Kasumi-1 (cell line): ENCODE measurements around the gene TBC1D16.
A peak's percentile ranks its signal among the peaks of the same experiment; 100 is the strongest.
"Not testable (repeated sequence)": the region's sequence is repeated elsewhere in the genome, so short reads cannot be mapped to it uniquely, and the experiment has no call there.

Experiments
- DNase-seq, 2 experiments: peaks; one replicate each; lab custom pipeline; 2025; lab: John Stamatoyannopoulos, UW

TBC1D16 gene

DNA sequence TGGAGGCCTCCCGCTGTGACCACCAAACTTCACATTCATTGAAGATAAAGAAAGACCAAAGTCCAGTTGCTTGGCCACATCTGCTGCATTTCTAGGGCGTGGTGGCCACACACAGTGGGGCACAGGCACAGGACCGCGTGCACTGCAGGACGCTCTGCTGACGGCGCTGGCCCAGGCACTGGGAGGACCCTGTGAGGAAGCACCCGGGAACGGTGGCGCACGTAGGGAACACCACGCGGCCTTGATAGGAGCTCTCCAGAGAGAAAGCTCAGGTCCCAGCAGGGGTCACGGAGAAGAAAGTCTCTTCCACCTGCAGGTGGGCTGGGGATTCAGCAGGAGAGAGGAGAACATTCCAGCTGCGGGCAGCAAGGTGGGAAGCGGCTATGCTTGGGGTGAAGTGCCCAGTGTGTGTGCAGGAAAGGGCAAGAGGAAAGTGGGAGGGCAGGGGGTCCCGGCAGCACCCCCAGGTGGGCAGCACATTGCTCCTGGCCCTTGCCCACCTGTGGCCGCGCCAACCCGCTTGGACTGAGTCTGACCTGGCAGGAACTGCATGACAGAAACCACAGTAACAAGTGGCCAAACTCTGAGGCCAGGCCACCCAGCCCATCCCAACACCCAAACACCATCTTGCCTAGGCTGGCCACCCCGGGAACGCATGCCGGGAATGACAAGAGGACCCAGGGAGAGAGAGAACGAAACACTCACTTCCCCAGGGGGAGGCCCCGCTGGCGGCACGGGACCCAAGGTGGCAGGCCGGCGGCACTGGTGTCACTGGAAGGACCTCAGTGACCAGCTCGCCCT is 32.8 kb downstream of the TBC1D16 start:
- DNase-seq, result no peak

DNA sequence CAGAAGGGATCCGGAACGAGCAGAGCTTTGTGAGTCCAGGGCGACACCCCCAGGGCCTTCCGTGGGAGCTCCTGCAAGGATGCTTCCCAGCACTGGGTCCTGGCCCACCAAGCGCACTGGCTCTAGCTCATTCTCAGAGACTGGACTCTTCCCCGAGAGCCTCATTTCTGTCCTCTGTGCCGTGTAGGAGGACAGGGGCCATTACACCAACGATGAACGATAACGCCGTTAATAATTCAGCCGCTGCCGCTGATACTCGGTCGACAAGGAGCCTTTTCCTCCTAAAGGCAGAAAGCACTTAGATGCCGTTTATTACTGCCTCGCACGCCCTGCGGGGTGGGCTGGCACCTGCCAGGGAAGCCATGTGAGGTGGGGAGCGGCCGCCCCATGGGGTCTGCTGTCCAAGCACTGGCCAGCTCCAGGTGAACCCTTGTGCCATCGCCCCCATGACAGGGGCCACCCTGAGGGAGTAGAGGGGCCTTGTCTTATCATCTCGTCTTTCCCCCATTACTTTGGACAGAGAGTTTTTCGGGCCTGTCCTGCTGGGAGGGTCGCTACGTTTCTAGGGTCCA is 33.5 kb downstream of the TBC1D16 start:
- no peak for DNase-seq

DNA sequence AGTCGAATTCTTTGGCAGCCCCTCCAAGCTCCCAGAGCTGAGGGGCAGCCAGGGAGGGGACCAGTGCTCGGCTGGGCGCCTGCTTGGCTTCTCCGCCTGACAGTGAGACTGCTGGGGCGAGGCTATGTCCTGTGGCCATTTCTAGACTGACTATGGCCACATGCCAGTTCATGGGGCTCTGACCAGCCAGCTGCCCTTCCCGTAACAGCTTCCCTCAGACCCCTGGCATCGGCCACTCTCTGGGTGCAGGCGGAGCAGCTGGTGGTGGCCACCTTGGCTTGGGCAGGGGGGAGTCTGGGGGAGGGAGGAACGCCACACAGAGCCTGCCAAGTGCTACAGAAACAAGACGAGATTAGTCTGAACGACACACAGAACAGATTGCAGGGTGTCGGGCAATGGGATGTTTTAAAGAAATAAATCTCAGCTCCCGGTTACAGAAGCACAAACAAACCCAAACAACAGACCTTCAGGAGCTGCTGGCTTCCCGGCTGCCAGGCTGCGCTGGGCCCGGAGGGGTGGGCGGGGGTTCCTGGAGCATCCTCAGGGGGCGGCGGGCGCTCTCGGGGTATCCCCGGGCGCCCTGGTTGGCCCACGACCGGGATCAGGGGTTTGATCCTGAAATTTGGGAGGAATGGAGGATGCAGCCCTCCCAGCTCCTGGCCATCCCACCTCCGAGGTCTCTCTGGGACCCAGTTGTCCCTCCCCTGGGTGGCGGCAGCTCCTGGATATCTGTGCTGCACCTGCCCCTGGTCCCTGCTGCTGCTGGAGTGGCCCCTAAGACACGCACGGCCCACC is 34.5 kb downstream of the TBC1D16 start:
- DNase-seq, result no peak

DNA sequence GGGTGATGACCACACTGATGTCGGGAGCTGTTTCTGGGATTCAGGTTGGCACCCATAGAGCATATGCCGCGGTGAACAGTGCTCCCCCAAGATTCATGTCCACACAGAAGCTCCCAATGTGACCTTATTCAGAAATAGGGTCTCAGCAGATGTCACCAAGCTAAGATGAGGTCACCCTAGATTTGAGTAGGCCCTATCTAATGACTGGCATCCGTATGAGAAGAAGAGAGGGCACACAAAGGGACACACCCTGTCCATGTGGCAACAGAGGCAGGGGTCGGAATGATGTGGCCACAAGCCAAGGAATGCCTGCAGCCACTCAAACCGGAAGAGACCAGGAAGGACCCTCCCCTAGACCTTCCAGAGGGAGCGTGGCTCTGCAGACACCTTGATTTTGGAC is 35.5 kb downstream of the TBC1D16 start:
- no peak for DNase-seq

DNA sequence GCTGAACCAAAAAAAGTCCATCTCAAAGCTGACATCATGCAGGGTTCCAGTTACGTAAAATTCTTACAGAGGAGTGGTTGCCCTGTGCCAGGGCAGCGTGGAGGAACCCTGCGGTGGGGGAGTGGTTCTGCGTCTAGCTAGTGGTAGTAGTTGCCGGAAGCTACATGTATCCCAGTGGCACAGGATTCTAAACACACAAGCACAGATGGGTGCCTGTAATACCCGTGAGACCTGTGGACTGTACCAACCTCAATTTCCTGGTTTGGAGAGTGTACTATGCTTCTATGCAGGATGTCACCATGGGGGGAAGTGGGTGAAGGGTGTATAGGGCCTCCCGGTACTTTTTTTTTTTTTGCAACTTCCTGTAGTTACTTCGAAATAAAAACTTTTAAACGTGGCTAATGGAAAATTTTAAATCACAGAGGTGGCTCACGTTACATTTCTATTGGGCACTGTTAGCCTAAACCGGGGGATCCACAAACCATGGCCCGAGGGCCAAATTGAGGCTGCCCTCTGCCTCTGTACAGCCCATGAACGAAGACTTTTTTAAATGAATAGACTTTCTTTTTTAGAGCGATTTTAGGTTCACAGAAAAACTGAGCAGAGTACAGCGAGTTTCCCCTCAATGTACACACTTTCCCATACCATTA is 38.5 kb downstream of the TBC1D16 start:
- DNase-seq, result peak; percentile 99

DNA sequence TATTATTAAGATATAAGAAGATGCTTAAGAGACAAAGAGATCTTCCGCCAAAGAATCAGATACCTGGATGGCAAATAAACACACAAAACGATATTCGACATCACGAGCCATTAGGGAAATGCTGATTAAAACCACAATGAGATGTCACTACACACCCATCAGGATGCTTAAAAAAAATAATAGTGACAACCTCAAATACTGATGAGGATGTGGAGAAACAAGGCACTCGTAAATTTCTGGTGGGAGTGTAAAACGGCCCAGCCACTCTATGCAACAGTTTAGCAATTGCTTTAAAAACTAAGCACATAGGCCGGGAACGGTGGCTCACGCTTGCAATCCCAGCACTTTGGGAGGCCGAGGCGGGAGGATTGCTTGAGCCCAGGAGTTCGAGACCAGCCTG is 39.4 kb downstream of the TBC1D16 start:
- no peak for DNase-seq

DNA sequence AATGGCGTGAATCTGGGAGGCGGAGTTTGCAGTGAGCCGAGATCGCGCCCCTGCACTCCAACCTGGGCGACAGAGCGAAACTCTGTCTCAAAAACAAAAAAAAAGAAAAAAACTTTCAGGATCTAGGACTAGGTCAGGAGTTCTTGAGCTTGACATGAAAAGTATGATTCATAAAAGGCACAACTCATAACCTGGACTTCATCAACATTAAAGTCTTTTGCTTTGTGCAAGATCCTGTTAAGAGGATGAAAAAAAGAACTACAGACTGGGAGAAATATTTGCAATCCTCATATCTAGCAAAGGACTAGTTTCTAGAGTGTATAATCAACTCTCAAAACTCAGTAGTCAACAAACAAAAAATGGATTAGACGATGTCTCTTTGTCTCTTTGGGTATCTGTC is 40.0 kb downstream of the TBC1D16 start:
- DNase-seq, result no peak

DNA sequence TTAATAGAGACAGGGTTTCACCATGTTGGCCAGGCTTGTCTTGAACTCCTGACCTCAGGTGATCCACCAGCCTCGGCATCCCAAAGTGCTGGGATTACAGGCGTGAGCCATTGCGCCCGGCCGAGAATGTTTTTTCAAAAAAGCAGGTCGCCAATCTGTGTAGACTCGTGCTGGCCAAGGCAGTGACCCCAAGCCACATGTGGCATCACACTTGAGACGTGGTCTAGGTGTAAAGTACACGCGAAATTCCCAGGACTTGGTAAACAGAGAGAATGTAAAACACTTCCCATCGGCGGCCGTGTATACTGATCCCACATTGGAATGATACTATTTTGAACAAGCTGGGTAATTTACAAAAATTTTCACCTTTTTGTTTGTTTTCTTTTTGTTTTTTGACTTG is 41.1 kb downstream of the TBC1D16 start:
- no peak for DNase-seq

DNA sequence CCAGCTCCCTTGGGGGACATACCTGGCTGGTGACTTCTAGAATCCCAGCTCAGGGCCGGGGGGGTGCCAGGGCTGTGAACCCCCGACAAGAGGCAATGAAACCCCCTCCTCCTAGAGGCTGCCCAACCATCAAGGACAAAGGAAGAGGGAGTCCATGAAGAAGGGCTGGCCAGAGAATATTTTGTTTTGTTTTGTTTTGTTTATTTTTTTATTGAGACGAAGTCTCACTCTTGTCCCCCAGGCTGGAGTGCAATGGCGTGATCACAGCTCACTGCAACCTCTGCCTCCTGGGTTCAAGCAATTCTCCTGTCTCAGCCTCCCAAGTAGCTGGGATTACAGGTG is 41.5 kb downstream of the TBC1D16 start:
- not testable (repeated sequence) for DNase-seq

DNA sequence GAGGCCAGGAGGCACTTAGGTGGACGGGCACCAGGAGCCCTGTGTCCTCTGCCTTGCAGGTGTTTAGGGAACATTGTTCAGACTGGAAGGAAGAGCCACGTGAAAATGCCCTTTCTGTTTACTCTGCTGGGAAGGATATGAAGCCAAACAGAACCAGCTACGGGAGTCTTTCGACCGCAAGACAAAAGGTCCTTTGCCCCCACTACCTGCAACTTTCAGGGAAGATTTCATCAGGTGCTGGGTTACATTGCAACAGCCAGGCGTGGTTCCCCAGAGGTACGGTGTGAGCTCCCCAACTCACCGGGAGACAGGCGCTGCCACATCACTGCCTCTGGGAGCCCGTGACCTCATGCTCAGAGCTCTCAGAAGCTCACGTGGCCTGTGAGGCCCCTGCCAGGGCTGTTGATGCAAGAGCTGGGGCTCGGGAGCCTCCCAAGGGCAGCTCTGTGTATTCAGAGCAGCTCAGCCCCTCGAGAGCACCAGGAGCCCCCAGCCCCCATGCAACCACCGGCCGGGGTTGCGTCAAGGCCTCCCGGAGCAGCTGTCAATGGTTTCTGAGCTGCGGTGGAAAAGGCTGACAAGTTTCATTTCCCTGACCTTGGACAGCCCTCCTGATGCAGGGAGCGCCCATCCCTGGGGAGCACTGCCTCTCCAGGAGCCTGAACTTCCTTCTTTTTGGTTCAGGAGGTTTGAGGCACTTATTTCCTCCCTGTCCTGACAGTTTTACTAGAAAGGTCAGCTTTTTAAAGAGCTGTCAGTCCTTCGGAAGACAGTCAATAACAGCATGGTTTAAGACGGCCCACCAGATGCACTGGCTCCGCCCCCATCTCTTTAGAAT is 42.1 kb downstream of the TBC1D16 start:
- DNase-seq, result peak; percentile 75

DNA sequence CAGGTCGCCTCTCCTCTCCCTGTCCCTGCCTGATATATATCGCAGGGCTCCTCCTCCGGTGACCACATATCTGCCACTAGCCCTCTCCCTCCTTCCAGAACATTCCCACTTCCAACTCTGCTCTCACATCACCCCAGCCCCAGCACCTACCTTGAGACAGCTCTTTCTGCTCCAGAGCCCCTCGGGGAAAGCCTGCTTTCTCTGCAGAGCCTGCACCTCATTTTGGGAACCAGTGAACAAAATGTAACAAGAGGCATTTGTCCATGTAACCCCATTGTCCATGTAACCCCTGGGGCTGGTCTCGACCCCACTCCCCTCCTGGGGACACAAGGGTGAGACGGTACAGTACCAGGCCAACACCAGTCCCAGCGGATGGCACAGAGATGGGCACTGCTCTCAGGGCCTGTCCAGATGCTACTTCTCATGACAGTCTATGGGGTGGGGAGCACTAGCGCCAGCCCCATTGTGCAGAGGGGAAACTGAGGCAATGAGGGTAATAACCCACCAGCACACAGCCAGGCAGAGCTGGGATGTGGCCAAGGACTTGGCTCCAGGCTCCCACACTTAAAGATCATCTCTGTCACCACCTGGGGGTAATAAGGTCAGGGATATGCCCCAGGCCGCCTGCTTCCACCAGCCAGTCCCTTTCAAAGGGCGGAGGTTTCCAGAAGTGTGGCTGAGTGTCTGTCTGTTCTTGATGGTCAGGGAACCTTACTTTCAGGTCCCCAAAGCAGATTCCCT is 42.9 kb downstream of the TBC1D16 start:
- DNase-seq, result no peak

DNA sequence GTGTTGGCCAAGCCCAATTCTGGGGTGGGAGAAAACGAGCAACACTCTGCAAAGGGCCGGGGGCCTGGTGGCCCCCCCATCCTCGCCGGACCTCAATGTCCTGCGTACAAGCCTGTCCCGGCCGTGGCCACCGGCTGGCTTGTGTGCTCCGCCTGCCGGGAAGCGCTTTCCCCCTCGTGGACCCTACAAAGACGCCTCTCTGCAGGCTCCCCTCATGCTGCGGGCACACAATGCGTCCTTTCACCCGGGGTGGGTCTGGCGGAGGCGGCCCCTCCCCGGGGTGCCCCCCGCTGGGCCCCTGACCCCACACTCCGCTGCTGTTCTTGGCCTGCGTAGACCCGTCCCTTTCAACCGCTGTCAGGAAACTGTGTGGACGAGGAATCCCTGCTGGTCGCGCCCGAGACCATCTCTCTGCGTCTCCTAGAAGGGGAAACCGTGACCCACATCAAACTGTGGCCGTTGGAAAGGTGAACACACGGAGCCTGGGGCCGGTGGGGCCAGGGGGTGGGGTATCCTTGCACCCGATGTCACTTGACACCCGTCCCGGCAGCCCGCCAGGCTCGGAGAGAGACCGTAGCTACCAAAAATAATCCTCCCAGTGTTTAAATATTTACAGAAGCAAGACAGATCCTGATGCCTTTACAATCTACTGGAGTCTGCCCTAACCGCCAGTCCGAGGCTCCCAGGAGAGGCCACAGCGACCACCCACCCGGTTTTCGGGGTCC is 43.6 kb downstream of the TBC1D16 start:
- no peak for DNase-seq

DNA sequence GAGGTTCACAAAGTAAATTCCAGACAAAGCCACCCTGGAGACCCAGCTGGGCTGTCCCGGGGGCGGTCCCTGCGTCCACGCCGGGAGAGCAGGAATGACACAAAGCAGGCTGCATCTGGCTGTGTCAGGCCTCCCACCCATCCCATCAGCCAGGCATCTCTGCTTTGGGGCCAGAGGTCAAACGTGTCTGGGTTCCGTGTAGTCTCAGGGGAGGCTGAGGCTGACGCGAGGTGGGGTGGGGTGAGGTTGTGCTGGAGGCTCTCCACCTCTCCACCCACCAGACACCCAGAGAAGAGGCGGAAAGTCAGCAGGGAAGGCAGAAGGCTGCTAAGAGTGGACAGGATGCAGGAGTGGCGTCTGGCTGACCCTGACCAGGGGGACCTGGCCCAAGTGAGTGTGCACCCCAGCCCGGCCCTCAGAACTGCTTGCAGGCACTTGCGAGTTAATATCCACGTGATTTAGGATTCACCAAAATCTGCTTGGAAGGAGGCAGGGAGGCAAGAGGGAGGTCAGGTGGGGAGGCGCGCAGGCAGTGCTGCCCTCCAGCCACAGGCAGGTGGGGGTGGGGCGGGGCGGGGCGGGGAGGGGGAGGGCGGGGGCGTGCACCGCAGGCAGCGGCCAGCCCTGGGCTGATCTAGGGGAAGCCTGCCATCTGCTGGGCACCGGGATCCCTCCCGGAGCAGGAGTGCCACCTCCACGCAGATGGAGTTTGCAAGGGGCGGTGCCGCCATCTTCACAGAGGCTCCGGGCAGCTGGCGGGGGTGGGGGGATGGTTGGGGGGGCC is 44.3 kb downstream of the TBC1D16 start:
- peak; percentile 65 to 72 for DNase-seq

DNA sequence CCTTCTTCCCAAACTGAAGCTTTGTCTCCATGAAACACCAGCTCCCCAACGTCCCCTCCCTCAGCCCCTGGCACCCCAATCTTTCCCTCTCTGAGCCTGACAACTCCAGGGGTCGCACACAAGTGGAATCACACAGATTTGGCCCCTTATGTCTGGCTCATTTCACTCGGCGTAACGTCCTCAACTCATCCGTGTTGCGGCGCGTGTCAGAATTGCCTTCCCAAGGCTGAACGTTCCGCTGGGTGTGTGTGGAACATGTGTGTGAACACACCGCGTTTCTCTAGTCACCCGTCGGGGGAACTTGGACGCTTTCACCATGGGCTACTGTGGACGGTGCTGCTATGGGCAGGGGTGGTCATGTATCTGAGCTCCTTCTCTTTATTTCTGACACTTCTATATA is 45.0 kb downstream of the TBC1D16 start:
- DNase-seq, result no peak

DNA sequence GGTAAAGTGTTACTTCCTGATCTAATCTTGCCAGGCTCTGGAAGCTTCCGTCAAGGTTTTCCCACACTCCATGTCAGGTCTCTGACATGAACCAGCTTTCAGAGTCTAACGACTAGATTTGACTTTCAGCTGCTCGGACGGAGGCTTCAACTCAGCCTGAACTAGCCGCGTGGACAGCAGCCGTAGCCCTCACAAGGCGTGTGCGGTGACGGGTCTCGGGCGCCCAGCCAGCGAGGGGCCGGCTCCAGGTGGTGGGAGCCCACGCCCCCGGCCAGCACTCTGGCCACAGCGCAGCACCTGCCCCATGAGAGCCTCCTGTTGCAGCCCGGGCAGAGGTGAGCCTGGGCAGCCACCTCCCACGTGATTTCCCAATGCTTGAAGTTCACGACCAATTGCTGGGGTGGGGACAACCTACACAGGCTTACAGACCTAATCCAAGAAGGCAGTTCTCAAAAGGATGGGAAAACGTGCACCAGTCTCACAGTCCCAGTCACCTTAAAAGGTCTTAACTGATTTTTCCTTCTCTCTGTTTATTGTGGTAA is 45.5 kb downstream of the TBC1D16 start:
- DNase-seq, result no peak

DNA sequence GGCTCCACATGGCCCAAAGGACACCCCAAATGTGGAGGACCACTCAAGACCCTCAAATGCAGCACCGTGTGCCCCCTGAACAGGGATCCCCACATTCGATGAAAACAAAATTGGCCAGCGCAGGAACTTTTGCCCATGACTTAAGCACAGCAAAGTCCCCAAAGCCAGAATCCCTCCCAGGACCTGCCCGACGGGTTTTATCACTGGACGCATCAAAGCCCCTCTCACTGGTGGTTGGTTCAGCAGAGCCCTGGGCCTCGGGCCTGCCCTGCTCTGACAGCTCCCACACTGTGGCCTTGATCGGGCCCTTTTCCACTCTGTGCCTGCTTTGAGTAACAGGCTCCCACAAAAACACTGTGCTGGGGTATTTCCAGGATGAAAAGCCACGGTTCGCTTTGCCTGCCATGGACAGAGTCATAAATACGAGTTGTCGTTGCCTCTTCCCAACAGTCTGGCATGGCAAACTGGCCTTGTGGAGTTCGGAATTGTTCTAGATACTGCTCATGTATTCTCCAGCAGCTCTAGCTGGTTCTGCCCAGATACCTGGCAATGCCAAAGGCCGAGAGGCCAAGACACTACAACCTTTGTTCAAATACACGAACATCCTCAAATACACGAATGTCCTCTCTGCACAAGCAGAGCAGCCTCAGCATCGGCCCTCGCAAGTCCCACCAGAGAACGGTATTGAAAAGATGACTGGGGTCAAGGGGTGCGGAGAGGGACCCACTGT is 46.4 kb downstream of the TBC1D16 start:
- DNase-seq, result no peak

DNA sequence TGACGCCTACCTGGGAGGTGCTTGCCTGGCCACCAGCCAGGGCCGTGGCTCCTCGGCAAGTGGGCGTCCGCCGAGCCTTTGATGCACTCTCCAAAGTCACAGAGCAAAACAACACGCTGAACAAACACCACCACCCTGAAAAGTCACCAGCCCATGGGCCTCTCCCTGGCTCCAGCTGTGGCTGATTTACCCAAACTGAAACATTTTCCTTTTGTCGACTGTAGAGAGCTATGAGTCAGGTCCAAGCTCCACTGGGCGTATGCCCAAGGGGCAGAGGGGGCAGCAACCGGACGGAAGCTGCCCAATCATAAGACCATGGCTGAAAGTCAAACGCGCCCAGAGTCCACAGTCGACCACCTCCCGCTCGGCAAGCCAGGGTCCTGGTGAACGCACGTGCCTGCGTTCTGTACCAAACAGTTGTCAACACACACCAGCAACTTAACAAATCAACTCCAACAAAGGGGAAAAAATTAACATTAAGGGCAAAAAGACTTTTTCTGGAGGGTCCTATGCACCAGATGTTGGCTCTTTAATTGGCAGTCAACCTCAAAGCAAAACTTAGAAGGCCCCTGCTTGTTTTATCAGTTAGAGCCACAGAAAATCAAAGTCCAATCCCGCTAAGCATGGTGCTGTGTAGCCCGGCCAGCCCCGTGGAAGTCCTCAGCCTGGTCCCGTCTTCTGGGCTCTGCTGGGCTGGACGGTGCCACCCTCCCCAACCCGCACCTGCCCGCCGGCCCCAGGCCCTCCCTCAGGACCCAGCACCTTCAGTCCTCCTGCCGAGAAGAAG is 47.3 kb downstream of the TBC1D16 start:
- DNase-seq, result no peak

DNA sequence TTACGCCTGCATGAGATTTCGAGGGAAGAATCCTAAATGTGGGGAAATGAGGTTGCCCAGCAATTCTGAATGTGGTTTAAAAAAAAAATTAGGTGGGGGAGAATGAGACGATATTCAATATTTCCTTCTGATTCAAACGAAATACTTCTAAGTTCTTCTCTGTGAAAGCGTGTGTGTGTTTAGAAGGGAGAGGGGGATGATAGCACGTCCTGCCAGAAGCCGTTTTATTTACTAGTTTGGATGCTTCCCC is 47.8 kb downstream of the TBC1D16 start:
- no peak for DNase-seq
